Karpas-422 (cell line): ENCODE measurements around the gene ARMH4. TPM values are rescaled to one million over a fixed set of nuclear protein-coding genes. Genes with fewer than 3 reads are reported as not detected.

Source experiments
- DNase-seq: peaks from one replicate; pipeline ENCODE4 v3.0.0-alpha.2; 2015
- H2AFZ ChIP-seq: fragments of 200-600 bp; sonication (generic); 2 replicates; pipeline ENCODE4 v1.6.1; 2014; ENCODE audit warnings: antibody characterized with exemption, low read length, mixed read lengths
- H3K27ac ChIP-seq: fragments of 200-600 bp; sonication (generic); 2 replicates; pipeline ENCODE4 v1.5.1; 2014; ENCODE audit warnings: mild to moderate bottlenecking, low read length, moderate library complexity
- H3K27me3 ChIP-seq: fragments of 200-600 bp; sonication (generic); 2 replicates; pipeline ENCODE4 v1.6.1; 2014; ENCODE audit warnings: low read length, mixed read lengths
- H3K36me3 ChIP-seq: fragments of 200-600 bp; sonication (generic); 2 replicates; pipeline ENCODE4 v1.6.1; 2014; ENCODE audit warnings: low read length, mixed read lengths; ENCODE audit not compliant: insufficient read depth
- H3K4me1 ChIP-seq: fragments of 200-600 bp; sonication (generic); 2 replicates; pipeline ENCODE4 v1.6.1; 2014; ENCODE audit warnings: mild to moderate bottlenecking, low read length, mixed read lengths
- H3K4me2 ChIP-seq: fragments of 200-600 bp; sonication (generic); 2 replicates; pipeline ENCODE4 v1.6.1; 2014; ENCODE audit warnings: low read length, low read depth, mild to moderate bottlenecking; ENCODE audit not compliant: poor library complexity, severe bottlenecking
- H3K4me3 ChIP-seq: fragments of 200-600 bp; sonication (generic); 2 replicates; pipeline ENCODE4 v1.5.1; 2014; ENCODE audit warnings: mild to moderate bottlenecking, antibody characterized with exemption, low read length, mixed read lengths
- H3K79me2 ChIP-seq: fragments of 200-600 bp; sonication (generic); 2 replicates; pipeline ENCODE4 v1.6.1; 2014; ENCODE audit warnings: mild to moderate bottlenecking, low read length, mixed read lengths
- H3K9ac ChIP-seq: fragments of 200-600 bp; sonication (generic); 2 replicates; pipeline ENCODE4 v1.6.0; 2014; ENCODE audit warnings: low read length
- H3K9me2 ChIP-seq: fragments of 200-600 bp; sonication (generic), shearing (Covaris generic); replicated peaks from 2 replicates; pipeline ENCODE4 v1.6.0; 2014; ENCODE audit warnings: mild to moderate bottlenecking, low read length, moderate library complexity; ENCODE audit not compliant: insufficient read depth
- H3K9me3 ChIP-seq: fragments of 300-700, 200-600 bp; sonication (generic); 2 replicates; pipeline ENCODE4 v1.6.1; 2014; ENCODE audit warnings: low read length, mixed read lengths
- H4K20me1 ChIP-seq: fragments of 200-600 bp; sonication (generic); 2 replicates; pipeline ENCODE4 v1.6.1; 2014; ENCODE audit warnings: mild to moderate bottlenecking, antibody characterized with exemption, low read length, low read depth; ENCODE audit not compliant: insufficient read depth
- total RNA-seq: library from RNA; depleted of rRNA; stranded (reverse); fragments of >200 nt; shearing (Covaris generic); gene quantifications from 2 replicates; pipeline ENCODE4 v1.2.3, GENCODE V29; 2014; ENCODE audit warnings: low replicate concordance

ARMH4 gene
- total RNA-seq, 1 experiment from 2014 or later = 0.75 TPM

DNA sequence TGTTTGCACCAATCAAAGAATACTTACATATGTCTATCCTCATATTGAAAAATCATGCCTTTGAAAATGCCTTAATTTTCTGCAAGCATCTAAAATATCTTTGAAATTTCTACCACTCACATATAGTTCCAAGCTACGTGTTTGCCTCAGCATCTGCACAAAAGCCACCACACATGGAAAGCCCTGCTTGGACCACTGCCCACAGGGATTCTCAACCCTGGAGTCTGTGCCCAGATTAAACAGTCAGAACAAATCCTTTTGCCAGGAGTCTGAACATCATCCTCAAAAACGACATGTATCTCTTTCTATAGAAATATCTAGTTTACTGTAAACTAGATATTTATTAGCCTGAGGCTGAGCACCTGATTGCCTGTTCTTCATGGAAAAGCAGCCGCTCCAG, 32.6 kb downstream of the ARMH4 start:
- H3K4me1 ChIP-seq = no peaks in the 10 kb centered on the region
- no peaks in the 10 kb centered on the region for H4K20me1 ChIP-seq
- DNase-seq = no peak
- H2AFZ ChIP-seq = no peak overlapping the region
- peaks cover 4% of the 10 kb centered on the region; the same call in 1 of the 2 replicates for H3K27me3 ChIP-seq
- no peak overlapping the region for H3K9ac ChIP-seq
- H3K4me2 ChIP-seq = no peak overlapping the region
- no peaks in the 10 kb centered on the region for H3K36me3 ChIP-seq
- no peaks in the 10 kb centered on the region for H3K79me2 ChIP-seq
- H3K4me3 ChIP-seq = no peak overlapping the region
- H3K9me2 ChIP-seq = no peaks in the 10 kb centered on the region
- no peak overlapping the region for H3K27ac ChIP-seq
- no peaks in the 10 kb centered on the region for H3K9me3 ChIP-seq

DNA sequence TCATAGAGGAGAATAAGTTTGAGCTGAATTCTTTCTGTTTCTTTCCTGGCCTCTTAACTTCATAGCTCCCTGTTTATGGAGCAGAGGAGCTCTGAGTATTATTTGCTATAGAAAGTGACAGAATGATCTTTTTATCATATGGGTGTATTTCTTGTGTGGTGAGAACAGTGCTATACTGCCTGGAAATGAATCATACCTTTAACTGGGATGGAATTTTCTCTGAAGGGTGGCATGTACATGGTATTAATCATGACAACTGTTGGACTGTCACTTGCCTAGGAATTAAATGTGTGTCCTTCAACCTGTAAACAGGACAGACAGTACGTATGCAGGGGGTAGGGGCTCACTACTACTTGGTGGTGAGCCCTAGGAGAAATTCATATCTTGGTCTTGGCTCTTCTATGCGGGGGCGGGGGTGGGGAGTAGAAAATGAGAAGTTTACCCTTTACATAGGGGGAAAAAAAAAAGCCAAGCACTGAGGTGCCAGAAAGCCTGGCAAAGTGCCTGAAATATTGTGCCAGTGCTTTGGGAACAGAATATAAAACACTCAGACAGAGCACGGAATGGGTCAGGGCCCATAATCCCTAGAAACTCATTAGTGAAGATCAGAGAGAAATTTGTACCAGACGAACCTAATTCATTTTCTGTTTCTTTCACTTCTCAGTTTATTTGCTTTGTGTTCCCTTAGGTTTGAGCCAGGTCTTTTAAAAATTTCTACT, 33.8 kb downstream of the ARMH4 start:
- no peak overlapping the region for H3K27ac ChIP-seq
- H4K20me1 ChIP-seq = no peaks in the 10 kb centered on the region
- no peaks in the 10 kb centered on the region for H3K4me1 ChIP-seq
- no peak overlapping the region for H2AFZ ChIP-seq
- no peaks in the 10 kb centered on the region for H3K9me3 ChIP-seq
- H3K4me2 ChIP-seq = no peak overlapping the region
- H3K9me2 ChIP-seq = no peaks in the 10 kb centered on the region
- peaks cover 5% of the 10 kb centered on the region; the same call in 1 of the 2 replicates for H3K27me3 ChIP-seq
- no peaks in the 10 kb centered on the region for H3K36me3 ChIP-seq
- no peak for DNase-seq
- H3K79me2 ChIP-seq = no peaks in the 10 kb centered on the region
- H3K4me3 ChIP-seq = no peak overlapping the region
- no peak overlapping the region for H3K9ac ChIP-seq

DNA sequence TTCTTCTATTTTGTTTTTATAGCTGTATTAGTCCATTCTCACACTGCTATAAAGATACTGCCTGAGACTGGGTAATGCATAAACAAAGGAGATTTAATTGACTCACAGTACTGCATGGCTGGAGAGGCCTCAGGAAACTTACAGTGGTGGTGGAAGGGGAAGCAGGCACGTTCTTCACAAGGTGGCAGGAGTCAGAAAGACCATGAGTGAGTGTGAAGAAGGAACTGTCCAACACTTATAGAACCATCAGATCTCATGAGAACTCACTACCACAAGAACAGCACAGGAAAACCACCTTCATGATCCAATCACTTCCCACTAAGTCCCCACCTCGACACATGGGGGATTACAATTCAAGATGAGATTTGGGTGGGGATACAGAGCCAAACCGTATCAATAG, 42.3 kb downstream of the ARMH4 start:
- H3K9me2 ChIP-seq = no peaks in the 10 kb centered on the region

DNA sequence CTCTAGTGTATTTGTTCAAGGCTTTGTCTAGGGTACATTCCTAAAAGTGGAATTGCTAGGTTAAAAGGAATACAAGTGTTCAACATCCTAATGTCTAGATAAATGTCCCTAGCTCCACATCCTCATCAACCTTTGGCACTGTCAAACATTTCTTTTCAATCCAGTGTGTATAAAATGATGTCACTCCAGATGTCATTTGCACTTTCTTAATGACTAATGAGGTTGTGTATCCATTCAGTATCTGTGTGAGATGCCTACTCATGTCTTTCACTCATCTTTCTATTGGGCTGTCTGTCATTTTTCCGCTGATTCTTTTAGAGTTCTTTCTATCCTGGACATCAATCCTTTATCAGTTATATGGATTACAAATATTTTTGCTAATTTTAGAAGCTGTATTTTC, 43.3 kb downstream of the ARMH4 start:
- no peak overlapping the region for H2AFZ ChIP-seq
- H3K9me3 ChIP-seq = no peaks in the 10 kb centered on the region
- H3K9me2 ChIP-seq = no peaks in the 10 kb centered on the region
- H3K36me3 ChIP-seq = no peaks in the 10 kb centered on the region
- no peak overlapping the region for H3K4me3 ChIP-seq
- DNase-seq = no peak
- H3K4me1 ChIP-seq = no peaks in the 10 kb centered on the region
- no peaks in the 10 kb centered on the region for H3K27me3 ChIP-seq
- H4K20me1 ChIP-seq = no peaks in the 10 kb centered on the region
- no peak overlapping the region for H3K27ac ChIP-seq
- H3K9ac ChIP-seq = no peak overlapping the region
- H3K4me2 ChIP-seq = no peak overlapping the region
- H3K79me2 ChIP-seq = no peaks in the 10 kb centered on the region

More for the DNA sequence above, 42.3 kb downstream of the ARMH4 start:
- Histone ChIP-seq H4K20me1 (no peaks in the 10 kb centered on the region), H2AFZ (no peak overlapping the region), H3K4me2 (no peak overlapping the region), H3K79me2 (no peaks in the 10 kb centered on the region), H3K9ac (no peak overlapping the region), H3K27me3 (0 out of 2 replicates have a peak, but pooled peaks cover 2% of the 10 kb centered on the region), H3K27ac (no peak overlapping the region), H3K4me3 (no peak overlapping the region), H3K9me3 (no peaks in the 10 kb centered on the region), H3K36me3 (no peaks in the 10 kb centered on the region), H3K4me1 (no peaks in the 10 kb centered on the region)
- DNase-seq = no peak

DNA sequence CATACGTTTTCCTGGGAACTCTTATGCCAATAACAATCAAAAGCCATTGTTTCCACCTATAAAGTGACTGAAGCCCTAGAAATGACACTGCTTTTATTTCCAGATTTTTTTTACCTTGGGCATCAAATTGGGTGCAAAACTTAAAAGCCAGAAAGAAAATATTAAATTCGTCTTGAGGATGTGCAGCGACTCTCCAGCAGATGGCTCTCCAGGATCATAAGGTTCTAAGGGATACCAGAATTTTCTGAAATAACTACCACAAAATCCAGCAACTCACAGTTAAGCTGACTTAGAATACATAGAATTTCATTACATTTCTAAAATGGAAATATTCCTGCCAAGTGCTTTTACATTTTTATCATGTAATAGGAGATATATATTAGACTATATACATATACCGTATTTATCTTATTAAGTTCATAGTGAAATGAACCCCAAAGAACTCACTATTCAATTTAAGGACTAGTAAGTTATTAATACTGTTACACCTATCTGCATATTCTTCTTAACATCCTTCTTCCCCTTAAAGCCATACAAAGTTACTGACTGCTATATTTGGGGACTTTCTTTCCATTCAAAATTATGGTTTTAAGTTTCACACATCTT, 44.0 kb downstream of the ARMH4 start:
- H2AFZ ChIP-seq = no peak overlapping the region
- H3K79me2 ChIP-seq = no peaks in the 10 kb centered on the region
- no peak overlapping the region for H3K4me2 ChIP-seq
- H3K27ac ChIP-seq = no peak overlapping the region
- no peaks in the 10 kb centered on the region for H3K27me3 ChIP-seq
- H3K4me1 ChIP-seq = no peaks in the 10 kb centered on the region
- H3K9me3 ChIP-seq = no peaks in the 10 kb centered on the region
- no peaks in the 10 kb centered on the region for H4K20me1 ChIP-seq
- DNase-seq = peak; percentile 91
- no peaks in the 10 kb centered on the region for H3K36me3 ChIP-seq
- no peak overlapping the region for H3K9ac ChIP-seq
- H3K4me3 ChIP-seq = no peak overlapping the region
- no peaks in the 10 kb centered on the region for H3K9me2 ChIP-seq

DNA sequence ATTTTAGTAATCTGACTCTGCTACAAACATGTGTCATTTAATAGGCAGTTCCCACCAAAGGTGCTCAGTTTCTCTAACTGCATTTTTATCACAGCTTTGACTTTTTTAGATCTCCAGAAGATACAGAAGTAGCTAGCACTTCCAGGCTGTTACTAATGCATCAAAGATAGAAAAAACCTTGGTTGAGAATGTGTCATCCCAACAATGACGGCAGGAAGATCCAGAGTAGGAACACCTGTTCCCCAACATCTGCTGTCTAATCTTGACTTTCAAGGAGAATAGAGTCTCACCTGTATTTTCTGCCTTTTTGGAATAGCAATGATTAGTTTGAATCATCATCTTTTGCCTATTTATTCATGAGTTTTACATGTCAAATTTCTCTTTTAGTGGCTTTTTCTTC, 45.0 kb downstream of the ARMH4 start:
- H3K79me2 ChIP-seq = no peaks in the 10 kb centered on the region
- H3K27ac ChIP-seq = no peak overlapping the region
- DNase-seq = no peak
- H3K9ac ChIP-seq = no peak overlapping the region
- no peaks in the 10 kb centered on the region for H3K4me1 ChIP-seq
- H3K9me2 ChIP-seq = no peaks in the 10 kb centered on the region
- H2AFZ ChIP-seq = no peak overlapping the region
- H3K4me3 ChIP-seq = no peak overlapping the region
- no peak overlapping the region for H3K4me2 ChIP-seq
- no peaks in the 10 kb centered on the region for H4K20me1 ChIP-seq
- no peaks in the 10 kb centered on the region for H3K27me3 ChIP-seq
- H3K36me3 ChIP-seq = no peaks in the 10 kb centered on the region
- H3K9me3 ChIP-seq = no peaks in the 10 kb centered on the region

DNA sequence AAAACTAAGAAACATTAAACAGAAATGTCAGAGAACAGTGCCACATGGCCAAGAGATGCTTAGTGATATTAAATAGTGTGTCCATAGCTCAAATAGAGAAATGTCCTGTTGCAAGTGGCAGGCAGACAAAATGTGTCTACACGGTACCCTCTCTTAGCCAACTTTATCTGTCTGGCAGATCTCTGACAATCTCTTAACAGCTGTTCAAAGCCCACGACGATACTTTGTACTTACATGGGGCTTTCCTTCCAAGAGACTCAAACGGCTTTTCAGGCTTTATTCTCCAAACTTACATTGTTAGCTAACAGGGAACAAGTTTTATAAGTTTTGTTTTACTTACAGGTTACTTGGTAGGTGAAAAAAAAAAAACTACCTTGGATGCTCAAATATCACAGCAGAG, 45.6 kb downstream of the ARMH4 start:
- Histone ChIP-seq H3K27ac (no peak overlapping the region), H3K4me1 (no peaks in the 10 kb centered on the region), H3K9me3 (no peaks in the 10 kb centered on the region), H3K27me3 (no peaks in the 10 kb centered on the region), H3K9me2 (no peaks in the 10 kb centered on the region), H3K9ac (no peak overlapping the region), H3K79me2 (no peaks in the 10 kb centered on the region), H4K20me1 (no peaks in the 10 kb centered on the region), H3K36me3 (no peaks in the 10 kb centered on the region), H2AFZ (no peak overlapping the region), H3K4me3 (no peak overlapping the region), H3K4me2 (no peak overlapping the region)
- DNase-seq = no peak

DNA sequence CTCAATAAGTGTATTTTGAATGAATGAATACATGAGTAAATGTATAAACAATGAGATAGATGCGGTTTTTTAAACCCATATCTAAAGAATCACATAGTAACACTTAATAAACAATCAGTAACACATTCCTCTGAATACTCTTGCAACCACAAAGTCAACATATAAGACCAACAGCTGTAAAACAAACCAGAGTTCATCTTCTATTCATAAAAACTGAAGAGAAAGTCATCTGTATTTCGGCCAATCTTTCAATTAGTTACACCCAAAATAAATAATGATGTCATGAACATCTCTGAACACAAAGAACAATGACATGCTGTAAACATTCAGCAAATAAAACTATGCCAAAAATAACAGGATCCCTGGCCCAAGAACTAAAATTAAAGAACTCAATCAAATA, 47.2 kb downstream of the ARMH4 start:
- H3K79me2 ChIP-seq = no peaks in the 10 kb centered on the region
- H3K27me3 ChIP-seq = no peaks in the 10 kb centered on the region
- DNase-seq = no peak
- H3K27ac ChIP-seq = no peak overlapping the region
- H3K4me1 ChIP-seq = no peaks in the 10 kb centered on the region
- no peak overlapping the region for H3K4me2 ChIP-seq
- H3K4me3 ChIP-seq = no peak overlapping the region
- H4K20me1 ChIP-seq = no peaks in the 10 kb centered on the region
- H3K9me2 ChIP-seq = no peaks in the 10 kb centered on the region
- no peak overlapping the region for H3K9ac ChIP-seq
- H2AFZ ChIP-seq = no peak overlapping the region
- H3K9me3 ChIP-seq = no peaks in the 10 kb centered on the region
- H3K36me3 ChIP-seq = no peaks in the 10 kb centered on the region
